Suprapubic skin (tissue), 4 donors: ENCODE results near the gene COL25A1. TPM values are rescaled to one million over a fixed set of nuclear protein-coding genes. Genes with fewer than 3 reads are reported as not detected.

ENCODE experiments used
- DNase-seq, 2 donors: peaks; one replicate each; pipeline ENCODE4 v3.0.0-alpha.2; 2019; ENCODE audit warnings: low spot score in 2 of 2
- H3K27ac ChIP-seq: fragments of 200-600 bp; sonication (generic); one replicate; pipeline ENCODE4 v1.5.1; 2019
- H3K27me3 ChIP-seq: fragments of 200-600 bp; sonication (generic); one replicate; pipeline ENCODE4 v1.5.1; 2019
- H3K36me3 ChIP-seq: fragments of 200-600 bp; sonication (generic); one replicate; pipeline ENCODE4 v1.5.1; 2019
- H3K4me1 ChIP-seq: fragments of 200-600 bp; sonication (generic); one replicate; pipeline ENCODE4 v1.5.1; 2019
- H3K4me3 ChIP-seq: fragments of 200-600 bp; sonication (generic); one replicate; pipeline ENCODE4 v1.5.1; 2019; ENCODE audit warnings: mild to moderate bottlenecking
- H3K9me3 ChIP-seq: fragments of 200-600 bp; sonication (generic); one replicate; pipeline ENCODE4 v1.5.1; 2019
- CTCF ChIP-seq, 2 donors: fragments of 200-600 bp in 1 of 2; fragments of 450-650 bp in 1 of 2; sonication (generic) in 1 of 2; IDR thresholded peaks; one replicate each; pipeline ENCODE4 v1.5.1; 2016 to 2019; ENCODE audit warnings: antibody characterized with exemption in 2 of 2, mild to moderate bottlenecking in 1 of 2, moderate library complexity in 1 of 2
- EP300 ChIP-seq: sonication (generic); formaldehyde crosslinking; IDR thresholded peaks from one replicate; pipeline ENCODE4 v1.6.1; 2017; ENCODE audit warnings: antibody characterized with exemption
- POLR2A ChIP-seq, 2 donors: fragments of 450-650 bp; IDR thresholded peaks; one replicate each; pipeline ENCODE4 v1.6.1; 2017; ENCODE audit warnings: antibody characterized with exemption in 2 of 2, mild to moderate bottlenecking in 2 of 2, moderate library complexity in 2 of 2
- POLR2AphosphoS5 ChIP-seq, 3 donors: sonication (generic); formaldehyde crosslinking; IDR thresholded peaks; one replicate each; pipeline ENCODE4 v1.6.1; 2017; ENCODE audit warnings: antibody characterized with exemption in 3 of 3
- WGBS: methylation state at CpG from one replicate; pipeline ENCODE4 v1.1.5; 2018; 5-methylcytosine and 5-hydroxymethylcytosine counted together
- total RNA-seq, 4 donors: library from RNA; depleted of rRNA; stranded (reverse); fragments of >200 nt; gene quantifications; one replicate each; pipeline ENCODE4 v1.1.0, GENCODE V29; 2016

Gene COL25A1
- total RNA-seq, 4 donors from 2014 or later = 0.30 to 1.4 (median 1.0) TPM

- H3K36me3 ChIP-seq = no peaks in the 10 kb centered on the region
- 60% methylated on average over 3 of the region's 3 CpGs for WGBS
- no peak for DNase-seq
- no peaks in the 10 kb centered on the region for H3K4me1 ChIP-seq
- H3K4me3 ChIP-seq = no peak overlapping the region
- no peaks in the 10 kb centered on the region for H3K9me3 ChIP-seq
- TF ChIP-seq EP300 = no peak
- TF ChIP-seq POLR2AphosphoS5 (IDR thresholded peaks at IDR 0.05) = no peak
- no peaks in the 10 kb centered on the region for H3K27me3 ChIP-seq
- no peak overlapping the region for H3K27ac ChIP-seq
These were observed 518.6 kb downstream of the COL25A1 start for GRCh38 chr4:108783665-108784463.

- DNase-seq = no peak
- Histone ChIP-seq H3K36me3 (no peaks in the 10 kb centered on the region), H3K27me3 (no peaks in the 10 kb centered on the region), H3K27ac (no peak overlapping the region), H3K4me1 (peaks cover under 1% of the 10 kb centered on the region), H3K9me3 (no peaks in the 10 kb centered on the region), H3K4me3 (no peak overlapping the region)
- no peak for TF ChIP-seq POLR2A (IDR thresholded peaks at IDR 0.05)
- TF ChIP-seq POLR2AphosphoS5 (IDR thresholded peaks at IDR 0.05) = no peak
- no peak for TF ChIP-seq CTCF (IDR thresholded peaks at IDR 0.05)
- no peak for TF ChIP-seq EP300
These were observed 522.5 kb downstream of the COL25A1 start for GRCh38 chr4:108779958-108780357.

GRCh38 chr4:108777388-108777787 is 525.1 kb downstream of the COL25A1 start:
- Histone ChIP-seq H3K9me3 (no peaks in the 10 kb centered on the region), H3K4me3 (no peak overlapping the region), H3K27ac (no peak overlapping the region), H3K36me3 (no peaks in the 10 kb centered on the region), H3K27me3 (no peaks in the 10 kb centered on the region), H3K4me1 (peaks cover 3% of the 10 kb centered on the region)
- TF ChIP-seq EP300 (no peak), POLR2AphosphoS5 (IDR thresholded peaks at IDR 0.05) (no peak), POLR2A (IDR thresholded peaks at IDR 0.05) (no peak), CTCF (IDR thresholded peaks at IDR 0.05) (no peak)
- 89% methylated on average over 2 of the region's 2 CpGs for WGBS
- DNase-seq = no peak

- Histone ChIP-seq H3K27me3 (no peaks in the 10 kb centered on the region), H3K27ac (no peak overlapping the region), H3K4me1 (peaks cover 3% of the 10 kb centered on the region), H3K4me3 (no peak overlapping the region), H3K36me3 (no peaks in the 10 kb centered on the region), H3K9me3 (no peaks in the 10 kb centered on the region)
- no peak for DNase-seq
- 76% methylated on average over 5 of the region's 5 CpGs for WGBS
- no peak for TF ChIP-seq POLR2A (IDR thresholded peaks at IDR 0.05)
- TF ChIP-seq EP300 = no peak
- no peak for TF ChIP-seq POLR2AphosphoS5 (IDR thresholded peaks at IDR 0.05)
- TF ChIP-seq CTCF (IDR thresholded peaks at IDR 0.05) = no peak
These were observed 526.5 kb downstream of the COL25A1 start for GRCh38 chr4:108775921-108776320.

GRCh38 chr4:108774809-108775530 is 527.5 kb downstream of the COL25A1 start:
- peaks cover 3% of the 10 kb centered on the region for H3K4me1 ChIP-seq
- 57% methylated on average over 5 of the region's 5 CpGs for WGBS
- H3K4me3 ChIP-seq = no peak overlapping the region
- no peak for DNase-seq
- no peak overlapping the region for H3K27ac ChIP-seq
- no peaks in the 10 kb centered on the region for H3K27me3 ChIP-seq
- no peaks in the 10 kb centered on the region for H3K9me3 ChIP-seq
- no peaks in the 10 kb centered on the region for H3K36me3 ChIP-seq
- TF ChIP-seq CTCF (IDR thresholded peaks at IDR 0.05) (no peak), EP300 (no peak), POLR2AphosphoS5 (IDR thresholded peaks at IDR 0.05) (no peak), POLR2A (IDR thresholded peaks at IDR 0.05) (no peak)
